CD4-positive, alpha-beta T cell treated with Interleukin-2 at 100 ng/mL for 4 hours (primary cell): ENCODE data around the gene POFUT1.
A peak's percentile ranks its signal among the peaks of the same experiment; 100 is the strongest.
"Not testable (repeated sequence)": the region's sequence is repeated elsewhere in the genome, so short reads cannot be mapped to it uniquely, and the experiment has no call there.

Experiments used
- DNase-seq: peaks from one replicate; pipeline ENCODE4 v3.0.0-alpha.2; 2020; ENCODE audit warnings: low spot score

The POFUT1 gene

DNA sequence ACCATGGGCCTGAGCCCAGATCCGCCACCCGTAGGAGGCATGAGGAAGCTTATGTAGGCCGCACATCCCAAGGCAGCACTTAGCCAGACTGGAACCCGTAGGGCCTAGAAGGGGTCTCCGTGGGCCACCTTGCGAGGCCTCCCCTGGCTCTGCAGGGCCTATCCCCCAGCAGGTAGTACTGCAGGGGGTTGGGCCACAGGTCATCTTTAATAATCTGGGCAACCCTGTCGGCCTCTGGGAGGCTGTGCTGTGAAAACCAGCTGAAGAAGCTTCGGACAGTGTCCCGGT lies 18.6 kb upstream of the POFUT1 start:
- DNase-seq, result no peak

DNA sequence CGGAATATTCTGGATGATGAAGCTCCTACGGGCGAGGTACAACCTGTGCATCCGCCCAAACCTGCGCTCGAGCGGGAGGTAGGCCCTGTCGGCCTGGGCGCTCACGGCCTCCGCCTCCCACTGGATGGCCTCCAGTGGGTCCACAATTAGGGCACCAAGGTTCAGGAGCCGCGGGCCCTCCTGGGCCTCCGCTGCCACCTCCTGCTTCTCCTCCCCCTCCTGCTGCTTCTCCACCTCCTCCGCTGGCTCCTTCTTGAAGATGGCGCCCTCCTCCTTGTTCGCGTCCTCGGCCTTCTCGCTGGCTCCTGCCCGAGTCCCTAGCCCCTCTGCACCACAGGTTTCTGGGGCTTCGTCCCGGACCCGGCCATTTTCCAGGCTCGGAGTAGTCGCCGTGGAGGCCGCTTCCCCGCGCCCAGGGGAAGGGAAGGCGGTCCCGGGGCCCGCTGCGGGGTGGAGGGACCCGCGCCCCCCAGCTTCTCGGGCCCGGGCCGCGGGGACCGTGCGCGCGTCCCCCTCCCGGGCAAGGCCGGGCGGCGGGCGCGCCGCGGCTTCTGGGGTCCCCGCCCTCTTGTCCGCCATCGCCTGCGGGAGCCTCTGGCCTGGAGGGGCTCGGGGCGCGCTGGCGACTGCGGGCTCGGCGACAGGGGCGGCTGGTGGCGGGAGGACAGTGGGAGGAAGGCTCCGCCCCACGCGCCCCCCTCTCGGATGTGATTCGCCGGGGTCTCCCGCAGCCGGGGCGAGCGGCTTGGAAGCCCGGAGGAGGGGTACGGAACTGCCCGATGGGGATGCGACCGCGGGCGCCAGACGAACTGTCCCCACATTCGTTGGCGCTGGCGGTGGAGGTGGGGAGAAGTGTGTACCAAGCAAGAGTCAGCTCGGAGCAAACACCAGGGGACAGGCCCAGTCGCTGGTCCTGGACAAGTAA lies 17.7 kb upstream of the POFUT1 start:
- peak; percentile 37 for DNase-seq

DNA sequence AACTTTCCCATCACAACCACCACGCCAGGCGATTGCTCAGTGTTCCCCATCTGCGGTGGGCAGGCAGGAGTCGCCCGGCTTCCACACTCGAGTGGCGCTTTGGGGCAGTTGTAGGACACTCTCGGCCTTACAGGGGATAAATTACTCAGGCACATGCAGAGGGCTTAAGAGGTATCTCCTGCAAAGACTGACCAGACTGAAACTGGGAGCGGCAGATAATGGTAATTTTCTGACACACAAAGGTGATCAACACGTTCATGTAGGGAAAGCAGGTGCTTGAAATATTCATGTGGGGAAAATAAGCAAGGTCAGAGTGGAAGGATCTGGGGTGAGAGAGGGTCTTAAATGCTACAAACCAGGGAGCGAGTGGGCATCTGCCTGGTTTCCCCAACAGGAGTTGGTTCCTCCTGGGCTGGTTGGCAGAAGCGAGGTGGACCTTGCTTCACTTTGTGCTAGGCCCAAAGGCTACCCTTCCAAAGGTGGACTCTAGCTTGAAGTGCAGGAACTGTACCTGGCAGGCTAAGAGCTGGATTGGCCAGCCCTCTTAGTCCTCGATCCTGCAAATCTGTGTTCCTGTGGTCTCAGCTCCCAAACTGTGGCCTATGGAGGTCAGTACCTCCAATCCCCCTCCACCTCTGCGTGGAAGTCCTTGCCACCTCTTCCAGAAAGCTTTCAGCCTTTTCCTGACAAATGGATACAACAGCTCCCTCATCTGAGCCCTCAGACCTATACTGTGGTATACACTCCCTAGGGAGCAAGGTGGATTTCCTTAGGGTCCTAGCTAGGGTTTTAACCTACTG lies 16.9 kb upstream of the POFUT1 start:
- DNase-seq, result no peak

DNA sequence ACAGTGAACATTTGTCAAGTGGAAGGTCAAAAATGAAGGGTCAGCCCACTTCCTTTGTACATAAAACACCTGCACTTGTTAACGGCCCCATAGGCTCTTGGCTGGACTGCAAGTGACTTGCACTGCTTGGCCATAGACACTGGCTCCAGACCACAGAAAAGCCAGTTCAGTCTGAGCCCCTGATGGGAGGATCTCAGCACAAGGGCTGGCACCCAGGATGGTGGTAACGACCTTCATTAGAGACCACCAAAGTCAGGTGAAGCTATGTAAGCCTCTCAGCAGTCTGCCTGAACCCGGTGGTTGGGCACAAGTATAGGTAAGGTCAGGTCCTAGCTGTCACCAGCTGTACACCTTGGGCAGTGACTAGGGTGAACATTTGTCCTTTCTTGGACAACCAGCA lies 16.3 kb upstream of the POFUT1 start:
- DNase-seq, result no peak

DNA sequence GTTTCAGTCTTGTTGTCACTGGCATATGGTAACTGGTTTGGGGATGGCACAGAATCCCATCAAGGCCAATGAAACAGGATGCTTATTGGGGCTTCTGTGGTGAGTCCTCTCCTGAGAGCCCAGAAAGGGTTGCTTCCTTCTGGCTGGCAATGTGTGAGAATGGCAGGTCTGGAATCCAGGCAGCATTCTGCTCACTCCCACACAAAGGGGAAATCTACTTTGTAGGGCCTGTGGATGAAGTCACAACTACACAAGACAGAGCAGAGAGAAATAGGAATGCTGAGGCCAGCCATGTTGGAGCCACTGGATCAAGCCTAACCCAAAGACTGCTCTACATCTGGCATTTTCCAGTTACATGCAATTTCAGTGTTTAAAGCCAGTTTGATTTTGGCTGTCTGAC lies 15.8 kb upstream of the POFUT1 start:
- no peak for DNase-seq

DNA sequence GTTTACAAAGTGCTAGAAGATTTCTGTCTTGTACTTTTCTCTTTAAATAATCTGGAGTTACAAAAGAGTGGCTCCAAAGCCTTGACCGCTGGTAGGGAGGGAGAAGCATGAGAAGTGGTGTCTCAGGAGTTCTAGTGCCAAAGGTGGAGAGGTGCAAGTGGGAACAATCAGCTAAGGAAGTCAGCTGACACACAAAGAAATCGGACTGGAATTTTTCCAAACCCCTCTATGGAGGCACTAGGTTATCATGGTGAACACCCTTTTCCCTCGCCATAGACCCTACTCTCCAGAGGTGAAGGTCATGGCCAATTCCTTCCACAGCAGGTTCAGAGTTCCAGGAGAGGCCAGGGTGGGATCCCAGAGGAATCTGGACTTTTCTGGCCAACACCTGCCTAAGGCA lies 15.0 kb upstream of the POFUT1 start:
- no peak for DNase-seq

DNA sequence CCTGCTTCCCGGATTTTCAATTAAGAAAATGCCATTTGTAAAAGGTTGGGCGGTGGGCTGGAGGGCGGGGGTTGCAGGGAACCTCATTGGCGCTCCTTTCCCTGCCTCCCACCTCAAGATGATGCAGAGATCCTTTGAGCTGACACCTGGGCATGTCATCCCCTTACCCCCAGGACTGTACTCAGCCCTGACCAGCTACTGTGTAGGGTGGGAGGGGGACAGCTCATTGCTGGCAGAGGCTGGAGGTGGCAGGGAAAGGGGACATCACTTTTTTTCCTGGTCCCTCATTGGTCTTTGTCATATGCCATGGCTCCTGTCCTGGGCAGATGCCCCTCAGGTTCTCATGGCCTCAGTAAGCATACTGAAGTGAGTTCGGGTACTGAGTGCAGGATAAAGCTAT lies 14.3 kb upstream of the POFUT1 start:
- not testable (repeated sequence) for DNase-seq

DNA sequence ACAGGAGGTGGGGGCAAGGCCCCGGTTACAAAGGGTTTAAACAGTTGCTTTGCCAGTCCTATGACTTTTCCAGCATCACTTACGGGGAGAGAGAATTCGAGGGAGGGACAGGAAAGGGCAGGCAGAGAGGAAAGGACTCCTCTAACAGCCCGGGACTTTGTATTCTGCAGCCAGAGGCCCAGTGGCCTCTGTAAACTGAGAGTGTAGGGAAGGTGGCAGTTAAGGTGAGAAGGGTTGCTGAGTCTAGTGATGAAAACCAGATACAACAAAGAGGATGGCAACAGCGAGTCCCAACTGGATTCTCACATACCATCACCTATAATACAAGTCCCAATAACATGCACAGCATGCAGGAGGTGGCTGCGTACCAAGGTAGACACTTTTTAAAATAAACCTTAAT lies 13.7 kb upstream of the POFUT1 start:
- no peak for DNase-seq

DNA sequence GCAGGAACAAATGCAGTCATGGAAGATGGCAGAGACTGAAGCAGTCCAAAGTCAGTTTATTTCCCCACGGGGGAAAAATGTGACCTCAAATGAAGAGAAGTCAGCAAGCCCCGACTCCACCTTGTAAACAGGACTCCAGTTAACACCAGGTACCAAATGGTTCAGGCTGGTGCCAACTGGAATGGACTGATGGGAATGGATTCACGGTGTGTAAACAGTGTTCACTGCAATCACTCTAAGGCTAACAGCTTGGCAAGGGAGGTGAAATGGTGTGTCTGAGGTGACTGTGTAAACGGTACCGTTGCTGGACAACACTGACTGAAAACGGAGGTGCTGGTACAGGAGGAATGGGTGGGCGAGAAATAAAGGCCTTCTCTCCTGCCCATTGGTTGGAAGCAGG lies 12.1 kb upstream of the POFUT1 start:
- no peak for DNase-seq

DNA sequence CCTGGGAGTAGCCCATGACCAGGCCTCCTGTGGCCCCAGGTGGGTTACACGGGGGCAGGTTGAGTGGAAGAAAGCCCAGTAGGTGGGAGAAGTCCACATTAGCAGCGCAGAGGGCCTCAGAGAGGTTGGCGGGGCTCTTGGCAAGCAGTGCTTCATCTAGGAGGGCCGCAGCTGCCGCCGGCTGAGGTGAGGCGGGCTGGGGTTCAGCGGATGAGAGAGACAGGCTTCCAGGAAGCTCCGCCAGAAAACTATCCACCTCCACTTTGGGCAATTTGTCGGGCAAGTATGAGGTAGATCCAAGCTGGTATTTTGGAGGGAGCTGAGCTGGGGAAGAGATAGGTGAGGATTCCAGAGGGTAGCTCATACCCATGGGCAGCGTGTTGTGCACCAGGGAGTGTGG lies 11.1 kb upstream of the POFUT1 start:
- DNase-seq, result not testable (repeated sequence)

DNA sequence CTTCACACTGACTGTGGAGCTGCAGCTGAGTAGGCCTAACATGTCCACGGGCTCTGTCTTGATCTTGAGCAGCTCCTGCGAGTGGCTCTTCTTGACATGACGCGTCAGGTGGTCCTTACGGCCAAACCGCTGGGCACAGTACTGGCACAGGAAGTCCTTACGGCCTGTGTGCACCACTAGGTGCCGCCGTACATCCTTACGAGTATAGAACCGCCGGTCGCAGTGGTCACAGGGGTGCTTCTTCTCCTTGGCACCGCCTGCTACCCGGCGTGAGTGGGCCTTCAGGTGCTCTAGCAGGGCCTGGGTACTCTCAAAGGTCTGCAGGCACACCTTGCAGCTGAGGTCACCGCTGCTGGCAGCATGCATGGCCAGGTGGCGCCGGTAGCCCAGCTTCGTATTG lies 10.5 kb upstream of the POFUT1 start:
- DNase-seq, result not testable (repeated sequence)

DNA sequence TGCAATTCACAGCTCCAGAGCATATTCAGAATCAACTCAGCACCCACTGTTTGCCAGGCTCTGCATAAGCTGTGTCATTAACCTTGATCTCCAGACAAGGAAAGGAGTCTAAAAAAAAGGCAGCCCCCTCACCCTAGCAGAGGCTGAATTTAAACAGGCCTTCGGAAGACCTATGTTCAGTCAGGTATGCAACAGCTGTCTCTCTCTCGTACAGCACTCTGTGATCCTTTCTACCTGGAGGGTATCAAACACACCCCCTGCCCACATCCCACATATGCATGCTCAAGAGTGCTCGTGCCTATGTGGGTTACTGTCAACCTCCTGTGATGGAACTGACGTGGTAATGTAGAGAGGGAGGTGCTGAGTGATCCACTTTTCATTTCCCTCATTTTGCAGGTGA lies 8.7 kb upstream of the POFUT1 start:
- no peak for DNase-seq

DNA sequence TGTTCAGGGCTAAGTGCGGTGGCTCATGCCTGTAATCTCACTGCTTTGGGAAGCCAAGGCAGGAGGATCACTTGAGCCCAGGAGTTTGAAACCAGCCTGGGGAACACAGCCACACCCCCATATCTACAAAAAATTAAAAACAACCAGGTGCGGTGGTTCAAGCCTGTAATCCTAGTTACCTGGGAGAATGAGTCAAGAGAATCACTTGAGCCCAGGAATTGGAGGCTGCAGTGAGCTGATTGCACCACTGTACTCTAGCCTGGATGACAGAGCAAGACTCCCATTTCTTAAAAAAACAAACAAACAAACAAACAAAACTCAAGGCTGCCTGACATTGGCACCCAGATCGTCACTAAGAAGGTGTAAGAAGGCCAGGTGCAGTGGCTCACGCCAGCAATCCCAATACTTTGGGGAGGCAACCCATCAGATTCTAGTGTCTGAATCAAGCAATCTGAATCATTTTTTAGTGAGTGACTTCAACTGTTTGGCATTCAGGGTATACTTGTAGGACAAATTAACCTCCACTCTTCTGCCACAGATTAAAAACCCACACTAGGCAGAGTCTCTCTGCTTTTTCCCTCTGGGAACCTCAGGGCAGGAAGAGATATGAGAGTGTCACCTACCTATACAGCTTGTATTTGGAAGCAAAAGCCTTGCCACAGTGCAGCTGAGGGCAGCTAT lies 6.2 kb upstream of the POFUT1 start:
- DNase-seq, result no peak

DNA sequence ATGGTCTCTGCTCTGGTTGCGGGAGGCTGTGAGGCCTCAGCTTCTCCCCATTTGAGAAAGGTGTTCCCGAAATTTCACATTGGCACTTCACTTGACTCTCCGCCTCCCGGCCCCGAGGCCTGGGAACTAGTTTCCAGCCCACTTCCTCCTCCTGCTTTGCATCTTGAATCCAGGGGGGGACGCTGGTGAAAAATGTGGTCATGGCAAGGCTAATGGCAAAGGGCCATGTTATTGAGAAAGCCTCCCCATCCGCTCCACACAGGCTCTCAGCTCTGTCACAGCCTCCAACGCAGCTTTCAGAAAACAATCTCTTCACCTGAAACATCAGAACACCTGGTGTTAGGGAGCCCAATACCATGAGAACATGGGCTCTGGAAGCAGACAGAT lies 5.7 kb upstream of the POFUT1 start:
- no peak for DNase-seq

DNA sequence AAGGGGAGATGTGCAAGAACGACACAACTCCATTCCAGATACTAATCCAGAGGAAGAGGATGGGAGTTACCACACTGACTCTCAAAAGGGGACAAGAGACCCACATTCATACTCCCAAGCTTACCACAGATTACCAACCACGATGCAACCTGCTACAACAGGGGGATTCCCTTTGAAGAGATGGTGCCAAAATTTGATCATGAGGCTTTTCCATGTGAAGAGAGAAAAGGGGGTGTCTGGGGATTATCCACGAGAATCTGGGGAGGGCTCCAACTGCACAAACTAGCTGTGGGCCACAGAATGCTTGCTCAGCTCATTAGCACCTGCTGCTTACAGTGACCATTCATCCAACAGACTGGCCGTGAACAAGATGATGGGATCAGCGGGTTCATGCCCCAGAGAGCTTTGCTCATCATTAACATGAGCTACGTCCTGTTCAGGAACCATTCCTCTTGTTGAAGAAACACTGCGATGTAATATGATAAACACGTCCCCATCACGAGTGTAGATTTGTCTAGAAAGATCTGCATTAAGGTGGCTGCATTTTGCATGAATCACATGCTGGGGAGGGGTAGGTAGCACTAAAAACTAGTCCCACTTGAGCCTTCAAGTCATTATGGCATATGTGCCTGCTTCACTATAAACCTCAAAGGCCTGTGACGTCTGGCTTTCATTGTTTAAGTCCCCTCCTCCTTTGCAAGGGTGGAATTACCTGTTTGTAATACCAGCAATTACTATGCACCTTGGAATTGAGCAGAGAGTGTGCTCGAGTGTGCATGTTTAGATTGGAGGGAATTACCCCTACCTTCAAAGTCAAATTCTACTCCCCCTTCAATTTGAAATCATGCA lies 4.1 kb upstream of the POFUT1 start:
- DNase-seq, result no peak

DNA sequence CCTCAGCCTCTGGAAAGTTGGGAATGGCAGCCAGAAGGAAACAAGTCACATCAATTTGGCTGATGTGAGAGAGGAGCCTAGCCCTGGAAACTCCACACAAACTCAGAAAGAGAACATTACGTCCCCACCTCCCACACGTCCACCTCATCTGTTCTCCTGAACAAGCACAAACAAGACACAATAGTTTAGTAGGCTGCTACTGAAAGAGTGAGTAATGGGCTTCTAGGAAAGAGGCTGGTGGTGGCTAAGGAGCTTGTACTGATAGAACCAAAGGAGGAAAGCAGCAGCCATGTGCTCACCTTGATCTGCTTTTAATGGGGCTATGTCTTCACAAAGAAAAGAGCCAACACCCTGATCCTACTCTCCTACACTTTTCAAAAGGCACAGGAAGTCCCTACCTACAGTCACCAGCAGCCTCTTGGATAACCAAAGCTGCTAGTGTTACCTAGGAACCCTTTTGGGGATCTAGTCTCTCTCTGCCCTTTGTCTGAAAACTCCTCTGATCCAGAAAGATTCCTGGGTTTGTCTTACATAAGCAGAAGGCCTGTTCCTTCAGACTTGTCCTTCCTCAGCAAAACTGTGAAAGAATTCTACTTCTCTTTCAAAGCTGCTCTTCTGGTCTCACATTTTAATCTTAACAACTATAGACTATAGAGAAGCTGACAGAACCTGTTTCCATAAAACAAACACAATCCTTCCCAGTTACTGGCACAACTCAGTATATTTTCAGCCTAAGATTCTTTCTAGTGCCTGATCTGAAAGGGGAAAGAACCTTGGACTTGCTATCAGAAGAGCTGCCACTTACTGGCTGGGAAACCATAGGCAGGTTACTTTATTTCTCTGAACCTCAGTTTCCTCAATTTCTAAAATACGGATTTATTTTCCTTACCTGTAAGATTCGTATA lies 3.2 kb upstream of the POFUT1 start:
- DNase-seq, result peak; percentile 24

DNA sequence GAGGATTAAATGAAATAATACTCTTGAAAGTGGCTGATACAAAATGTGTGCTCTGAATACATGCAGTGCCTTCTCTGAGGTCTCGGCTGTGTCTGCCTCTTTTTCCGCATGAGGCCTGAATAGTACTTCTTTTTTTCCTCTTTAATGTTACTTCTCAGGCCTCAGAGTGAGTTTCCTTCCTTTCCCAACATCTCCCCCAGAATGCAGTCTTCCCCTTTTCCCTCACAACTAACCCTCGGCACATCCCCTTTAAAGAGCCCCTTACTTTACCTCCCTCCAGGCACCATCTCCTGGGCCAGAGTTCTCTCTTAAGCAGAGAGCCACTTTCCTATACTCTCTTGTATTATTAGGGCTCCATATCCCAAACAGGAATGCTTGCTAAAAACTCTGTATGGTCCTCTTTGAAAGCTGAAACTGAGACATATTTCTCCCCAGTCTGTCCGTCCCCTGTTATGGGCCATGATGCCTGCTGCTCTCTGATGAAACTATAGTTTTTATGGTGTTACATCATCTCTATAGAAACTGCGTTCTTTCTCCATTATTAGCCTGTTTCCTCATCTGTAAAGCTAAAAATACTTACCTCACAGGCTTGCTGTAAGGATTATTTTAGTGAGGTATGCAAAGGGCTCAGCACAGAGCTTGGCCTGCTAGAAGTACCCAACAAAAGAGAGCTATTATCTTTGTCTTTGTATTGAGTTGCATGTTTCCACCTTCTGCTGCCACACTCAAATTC lies 2.4 kb upstream of the POFUT1 start:
- DNase-seq, result no peak

DNA sequence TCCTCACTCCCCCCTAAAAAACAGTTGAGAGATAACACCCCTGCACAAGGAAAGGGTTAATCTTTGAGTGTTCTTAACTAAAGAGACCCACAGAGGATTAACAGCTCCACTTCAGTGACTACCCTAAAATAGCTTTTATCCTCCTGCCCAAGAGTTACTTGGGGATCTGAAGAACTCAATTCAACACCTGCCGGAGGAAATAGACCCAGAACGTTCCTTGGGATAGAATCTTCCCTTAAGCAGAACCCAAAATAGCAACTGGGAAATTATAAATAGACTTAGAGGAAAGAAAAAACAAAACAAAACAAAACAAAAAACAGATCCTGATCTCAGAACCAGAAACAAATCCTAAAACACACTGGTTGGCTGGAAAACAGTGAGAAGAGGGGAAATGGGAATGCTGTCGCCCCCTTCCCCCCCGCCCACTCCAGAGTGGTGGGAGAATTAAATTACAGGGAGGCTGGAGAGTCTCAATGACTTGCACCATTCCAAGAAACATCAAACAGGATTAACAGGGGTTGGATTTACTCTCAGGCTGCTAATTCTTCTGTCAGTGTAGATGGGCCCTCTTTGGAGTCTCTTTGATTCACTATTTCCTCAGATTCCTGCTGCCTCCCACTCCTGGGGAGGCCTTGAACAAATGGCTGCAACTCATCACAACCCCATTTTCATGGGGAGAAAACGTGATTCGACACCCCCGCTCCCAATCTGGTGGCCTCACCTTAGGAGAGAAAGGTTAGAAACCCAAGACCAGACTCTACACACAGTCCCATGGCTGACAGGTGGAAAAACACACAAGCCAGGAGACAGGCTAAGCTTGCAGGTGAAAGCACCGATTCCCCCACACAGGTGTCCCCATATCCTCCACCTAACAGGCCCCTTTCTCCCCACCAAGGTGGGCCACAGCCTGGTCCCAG lies 1.6 kb upstream of the POFUT1 start:
- no peak for DNase-seq
